GM23338 (cell line): ENCODE measurements around the gene CCL27. TPM values are rescaled to one million over a fixed set of nuclear protein-coding genes. Genes with fewer than 3 reads are reported as not detected.

Experiments used
- ATAC-seq: fragments of 200-7000 bp; cut with Tn5 transposase; 3 replicates; pipeline ENCODE4 v1.9.1; 2020
- DNase-seq: peaks from one replicate; pipeline ENCODE4 v3.0.0-alpha.2; 2015; ENCODE audit warnings: low spot score
- H2AFZ ChIP-seq: fragments of 200-600 bp; sonication (generic); 2 replicates; pipeline ENCODE4 v1.8.0; 2016; ENCODE audit warnings: antibody characterized with exemption, mild to moderate bottlenecking, moderate library complexity
- H3F3A ChIP-seq: fragments of 200-600 bp; sonication (generic); replicated peaks from 2 replicates; pipeline ENCODE4 v1.8.0; 2017; ENCODE audit warnings: antibody characterized with exemption, mixed run types, low read depth
- H3K27ac ChIP-seq: fragments of 200-600 bp; sonication (generic); 2 replicates; pipeline ENCODE4 v1.6.1; 2016; ENCODE audit warnings: low read depth
- H3K27me3 ChIP-seq: fragments of 200-600 bp; sonication (generic); 2 replicates; pipeline ENCODE4 v1.8.0; 2016; ENCODE audit warnings: mild to moderate bottlenecking, mixed run types, moderate library complexity; ENCODE audit not compliant: insufficient read depth
- H3K36me3 ChIP-seq: fragments of 200-600 bp; sonication (generic); 2 replicates; pipeline ENCODE4 v1.8.0; 2016; ENCODE audit warnings: mild to moderate bottlenecking; ENCODE audit not compliant: insufficient read depth
- H3K4me1 ChIP-seq: fragments of 200-600 bp; sonication (generic); 2 replicates; pipeline ENCODE4 v1.8.0; 2016; ENCODE audit warnings: mild to moderate bottlenecking, moderate library complexity; ENCODE audit not compliant: insufficient read depth
- H3K4me2 ChIP-seq: fragments of 200-600 bp; sonication (generic); 2 replicates; pipeline ENCODE4 v1.7.1; 2017; ENCODE audit warnings: mixed run types
- H3K4me3 ChIP-seq: fragments of 200-600 bp; sonication (generic); 2 replicates; pipeline ENCODE4 v1.6.1; 2016; ENCODE audit warnings: mixed run types
- H3K79me2 ChIP-seq: fragments of 200-600 bp; sonication (generic); replicated peaks from 2 replicates; pipeline ENCODE4 v1.8.0; 2017; ENCODE audit warnings: mild to moderate bottlenecking; ENCODE audit not compliant: insufficient read depth
- H3K9me2 ChIP-seq: fragments of 200-600 bp; sonication (generic); 2 replicates; pipeline ENCODE4 v1.8.0; 2017; ENCODE audit not compliant: insufficient read depth
- H4K20me1 ChIP-seq: fragments of 200-600 bp; sonication (generic); replicated peaks from 2 replicates; pipeline ENCODE4 v1.8.0; 2017; ENCODE audit warnings: mild to moderate bottlenecking; ENCODE audit not compliant: insufficient read depth
- H3K27ac Mint-ChIP-seq: 2 replicates; pipeline ENCODE4 v1.8.0; 2020; ENCODE audit warnings: inconsistent platforms, mild to moderate bottlenecking, moderate library complexity, mixed read lengths
- H3K27me3 Mint-ChIP-seq: 3 replicates; pipeline ENCODE4 v1.8.0; 2022; ENCODE audit warnings: low read depth, mild to moderate bottlenecking, moderate library complexity, mixed read lengths, inconsistent platforms; ENCODE audit not compliant: insufficient read depth, poor library complexity
- H3K36me3 Mint-ChIP-seq: 3 replicates; pipeline ENCODE4 v1.8.0; 2021; ENCODE audit warnings: low read depth, mild to moderate bottlenecking, inconsistent platforms, moderate library complexity, mixed read lengths
- H3K4me1 Mint-ChIP-seq: 3 replicates; pipeline ENCODE4 v1.8.0; 2020; ENCODE audit warnings: mild to moderate bottlenecking, inconsistent platforms, mixed read lengths
- H3K4me3 Mint-ChIP-seq: 3 replicates; pipeline ENCODE4 v1.8.0; 2021; ENCODE audit warnings: moderate library complexity, mild to moderate bottlenecking, inconsistent platforms, mixed read lengths
- H3K9me3 Mint-ChIP-seq: 3 replicates; pipeline ENCODE4 v1.8.0; 2020; ENCODE audit warnings: moderate library complexity, mild to moderate bottlenecking, inconsistent platforms, mixed read lengths
- CREB1 ChIP-seq: fragments of 250-450 bp; sonication (Bioruptor Pico); IDR thresholded peaks from 2 replicates; pipeline ENCODE4 v1.5.0; 2020; ENCODE audit warnings: low read depth, mild to moderate bottlenecking, moderate library complexity
- CTCF ChIP-seq, 2 experiments: fragments of 200-600 bp in 1 of 2; sonication (generic) in 1 of 2; conservative IDR thresholded peaks; 2 replicates each; pipeline versions ENCODE4 v1.5.1 to v1.6.1; 2016 to 2017; ENCODE audit warnings: antibody characterized with exemption in 2 of 2, low read depth in 2 of 2, mild to moderate bottlenecking in 2 of 2, moderate library complexity in 1 of 2
- EZH2 ChIP-seq: fragments of 200-600 bp; sonication (generic); IDR thresholded peaks from one replicate; pipeline ENCODE4 v1.8.0; 2017; ENCODE audit warnings: antibody characterized with exemption, mild to moderate bottlenecking, low read depth; ENCODE audit not compliant: unreplicated experiment
- EZH2phosphoT487 ChIP-seq: fragments of 200-600 bp; sonication (generic); IDR thresholded peaks from one replicate; pipeline ENCODE4 v1.8.1; 2018; ENCODE audit warnings: antibody characterized with exemption; ENCODE audit not compliant: unreplicated experiment
- JUNB ChIP-seq: IDR thresholded peaks from one replicate; pipeline ENCODE4 v1.6.1; 2016; ENCODE audit warnings: antibody characterized with exemption; ENCODE audit not compliant: unreplicated experiment
- POLR2AphosphoS5 ChIP-seq: IDR thresholded peaks from 2 replicates; pipeline ENCODE4 v1.6.1; 2016; ENCODE audit warnings: antibody characterized with exemption, low read depth
- REST ChIP-seq: IDR thresholded peaks from one replicate; pipeline ENCODE4 v1.6.1; 2018; ENCODE audit warnings: antibody characterized with exemption; ENCODE audit not compliant: unreplicated experiment
- STAT1 ChIP-seq: IDR thresholded peaks from one replicate; pipeline ENCODE4 v1.6.1; 2016; ENCODE audit warnings: antibody characterized with exemption; ENCODE audit not compliant: unreplicated experiment
- ZNF114 ChIP-seq: fragments of 250-450 bp; sonication (Bioruptor Pico); IDR thresholded peaks from 2 replicates; pipeline ENCODE4 v1.5.0; 2020; ENCODE audit warnings: mild to moderate bottlenecking, moderate library complexity
- ZNF331 ChIP-seq: fragments of 250-450 bp; sonication (Bioruptor Pico); IDR thresholded peaks from 2 replicates; pipeline ENCODE4 v1.5.0; 2020; ENCODE audit warnings: low read depth, mild to moderate bottlenecking, moderate library complexity
- polyA plus RNA-seq: library from polyadenylated mRNA; unstranded; fragments of >200 nt; fragmentation: Nextera tagmentation; extraction: Ambion mirVana; gene quantifications from 2 replicates; pipeline ENCODE4 v1.2.1, GENCODE V29; 2016
- total RNA-seq: library from RNA; depleted of rRNA; stranded (reverse); fragments of >200 nt; shearing (Covaris generic); gene quantifications from 2 replicates; pipeline ENCODE4 v1.2.3, GENCODE V29; 2014
- TF ChIP-seq, protein P1 (sequence below): fragments of 250-450 bp; sonication (Bioruptor Pico); IDR thresholded peaks from 2 replicates; pipeline ENCODE4 v1.5.0; 2020; ENCODE audit warnings: mild to moderate bottlenecking, moderate library complexity
- TF ChIP-seq, protein P2 (sequence below): IDR thresholded peaks from 2 replicates; pipeline ENCODE4 v1.6.1; 2016; ENCODE audit warnings: antibody characterized with exemption

Gene CCL27
- total and polyA plus RNA-seq, 2 experiments from 2014 or later, result not detected

- TF ChIP-seq, protein P1, sequence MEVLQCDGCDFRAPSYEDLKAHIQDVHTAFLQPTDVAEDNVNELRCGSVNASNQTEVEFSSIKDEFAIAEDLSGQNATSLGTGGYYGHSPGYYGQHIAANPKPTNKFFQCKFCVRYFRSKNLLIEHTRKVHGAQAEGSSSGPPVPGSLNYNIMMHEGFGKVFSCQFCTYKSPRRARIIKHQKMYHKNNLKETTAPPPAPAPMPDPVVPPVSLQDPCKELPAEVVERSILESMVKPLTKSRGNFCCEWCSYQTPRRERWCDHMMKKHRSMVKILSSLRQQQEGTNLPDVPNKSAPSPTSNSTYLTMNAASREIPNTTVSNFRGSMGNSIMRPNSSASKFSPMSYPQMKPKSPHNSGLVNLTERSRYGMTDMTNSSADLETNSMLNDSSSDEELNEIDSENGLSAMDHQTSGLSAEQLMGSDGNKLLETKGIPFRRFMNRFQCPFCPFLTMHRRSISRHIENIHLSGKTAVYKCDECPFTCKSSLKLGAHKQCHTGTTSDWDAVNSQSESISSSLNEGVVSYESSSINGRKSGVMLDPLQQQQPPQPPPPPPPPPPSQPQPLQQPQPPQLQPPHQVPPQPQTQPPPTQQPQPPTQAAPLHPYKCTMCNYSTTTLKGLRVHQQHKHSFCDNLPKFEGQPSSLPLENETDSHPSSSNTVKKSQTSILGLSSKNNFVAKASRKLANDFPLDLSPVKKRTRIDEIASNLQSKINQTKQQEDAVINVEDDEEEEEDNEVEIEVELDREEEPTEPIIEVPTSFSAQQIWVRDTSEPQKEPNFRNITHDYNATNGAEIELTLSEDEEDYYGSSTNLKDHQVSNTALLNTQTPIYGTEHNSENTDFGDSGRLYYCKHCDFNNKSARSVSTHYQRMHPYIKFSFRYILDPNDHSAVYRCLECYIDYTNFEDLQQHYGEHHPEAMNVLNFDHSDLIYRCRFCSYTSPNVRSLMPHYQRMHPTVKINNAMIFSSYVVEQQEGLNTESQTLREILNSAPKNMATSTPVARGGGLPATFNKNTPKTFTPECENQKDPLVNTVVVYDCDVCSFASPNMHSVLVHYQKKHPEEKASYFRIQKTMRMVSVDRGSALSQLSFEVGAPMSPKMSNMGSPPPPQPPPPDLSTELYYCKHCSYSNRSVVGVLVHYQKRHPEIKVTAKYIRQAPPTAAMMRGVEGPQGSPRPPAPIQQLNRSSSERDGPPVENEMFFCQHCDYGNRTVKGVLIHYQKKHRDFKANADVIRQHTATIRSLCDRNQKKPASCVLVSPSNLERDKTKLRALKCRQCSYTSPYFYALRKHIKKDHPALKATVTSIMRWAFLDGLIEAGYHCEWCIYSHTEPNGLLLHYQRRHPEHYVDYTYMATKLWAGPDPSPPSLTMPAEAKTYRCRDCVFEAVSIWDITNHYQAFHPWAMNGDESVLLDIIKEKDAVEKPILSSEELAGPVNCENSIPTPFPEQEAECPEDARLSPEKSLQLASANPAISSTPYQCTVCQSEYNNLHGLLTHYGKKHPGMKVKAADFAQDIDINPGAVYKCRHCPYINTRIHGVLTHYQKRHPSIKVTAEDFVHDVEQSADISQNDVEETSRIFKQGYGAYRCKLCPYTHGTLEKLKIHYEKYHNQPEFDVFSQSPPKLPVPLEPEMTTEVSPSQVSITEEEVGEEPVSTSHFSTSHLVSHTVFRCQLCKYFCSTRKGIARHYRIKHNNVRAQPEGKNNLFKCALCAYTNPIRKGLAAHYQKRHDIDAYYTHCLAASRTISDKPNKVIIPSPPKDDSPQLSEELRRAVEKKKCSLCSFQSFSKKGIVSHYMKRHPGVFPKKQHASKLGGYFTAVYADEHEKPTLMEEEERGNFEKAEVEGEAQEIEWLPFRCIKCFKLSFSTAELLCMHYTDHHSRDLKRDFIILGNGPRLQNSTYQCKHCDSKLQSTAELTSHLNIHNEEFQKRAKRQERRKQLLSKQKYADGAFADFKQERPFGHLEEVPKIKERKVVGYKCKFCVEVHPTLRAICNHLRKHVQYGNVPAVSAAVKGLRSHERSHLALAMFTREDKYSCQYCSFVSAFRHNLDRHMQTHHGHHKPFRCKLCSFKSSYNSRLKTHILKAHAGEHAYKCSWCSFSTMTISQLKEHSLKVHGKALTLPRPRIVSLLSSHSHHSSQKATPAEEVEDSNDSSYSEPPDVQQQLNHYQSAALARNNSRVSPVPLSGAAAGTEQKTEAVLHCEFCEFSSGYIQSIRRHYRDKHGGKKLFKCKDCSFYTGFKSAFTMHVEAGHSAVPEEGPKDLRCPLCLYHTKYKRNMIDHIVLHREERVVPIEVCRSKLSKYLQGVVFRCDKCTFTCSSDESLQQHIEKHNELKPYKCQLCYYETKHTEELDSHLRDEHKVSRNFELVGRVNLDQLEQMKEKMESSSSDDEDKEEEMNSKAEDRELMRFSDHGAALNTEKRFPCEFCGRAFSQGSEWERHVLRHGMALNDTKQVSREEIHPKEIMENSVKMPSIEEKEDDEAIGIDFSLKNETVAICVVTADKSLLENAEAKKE, result no peak
- TF ChIP-seq EZH2phosphoT487 (no peak), CREB1 (no peak)
These were observed 24.3 kb upstream of the CCL27 start (continued) for GRCh38 chr9:34686732-34687131.

GRCh38 chr9:34686231-34686630, 23.8 kb upstream of the CCL27 start:
- Mint-ChIP-seq H3K4me1 (peaks cover 14% of the 10 kb centered on the region), H3K4me3 (no peak overlapping the region), H3K9me3 (no peaks in the 10 kb centered on the region), H3K27ac (no peak overlapping the region), H3K36me3 (no peaks in the 10 kb centered on the region), H3K27me3 (peaks cover 6% of the 10 kb centered on the region)
- Histone ChIP-seq H3K36me3 (no peaks in the 10 kb centered on the region), H3K4me1 (peaks cover 10% of the 10 kb centered on the region), H4K20me1 (no peaks in the 10 kb centered on the region), H3K27ac (no peak overlapping the region), H3K79me2 (no peaks in the 10 kb centered on the region), H3K4me2 (no peak overlapping the region), H3K4me3 (no peak overlapping the region), H3F3A (no peaks in the 10 kb centered on the region), H3K9me2 (no peaks in the 10 kb centered on the region), H2AFZ (no peak overlapping the region), H3K27me3 (no peaks in the 10 kb centered on the region)
- no peak for DNase-seq
- ATAC-seq, result no peak
- TF ChIP-seq ZNF331 (no peak), JUNB (no peak), ZNF114 (CRISPR knock-in tag) (no peak), POLR2AphosphoS5 (no peak), STAT1 (no peak), EZH2 (no peak), REST (no peak), EZH2phosphoT487 (no peak), CTCF (conservative IDR thresholded peaks at IDR 0.05; ENCODE audit: low read depth in 2 of 2) (no peak)
- TF ChIP-seq, protein P2, sequence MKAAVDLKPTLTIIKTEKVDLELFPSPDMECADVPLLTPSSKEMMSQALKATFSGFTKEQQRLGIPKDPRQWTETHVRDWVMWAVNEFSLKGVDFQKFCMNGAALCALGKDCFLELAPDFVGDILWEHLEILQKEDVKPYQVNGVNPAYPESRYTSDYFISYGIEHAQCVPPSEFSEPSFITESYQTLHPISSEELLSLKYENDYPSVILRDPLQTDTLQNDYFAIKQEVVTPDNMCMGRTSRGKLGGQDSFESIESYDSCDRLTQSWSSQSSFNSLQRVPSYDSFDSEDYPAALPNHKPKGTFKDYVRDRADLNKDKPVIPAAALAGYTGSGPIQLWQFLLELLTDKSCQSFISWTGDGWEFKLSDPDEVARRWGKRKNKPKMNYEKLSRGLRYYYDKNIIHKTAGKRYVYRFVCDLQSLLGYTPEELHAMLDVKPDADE, result no peak
